Frontal cortex (tissue), 4 donors: ENCODE measurements around the gene CPXM2. TPM values are rescaled to one million over a fixed set of nuclear protein-coding genes. Genes with fewer than 3 reads are reported as not detected.

Source experiments
- DNase-seq, 2 donors: peaks; one replicate each; pipeline ENCODE4 v3.0.0; 2012; ENCODE audit warnings: low spot score in 2 of 2
- FAIRE-seq: peaks from 2 replicates; lab custom pipeline; 2012; peaks lifted over from hg19 to GRCh38; lab: Jason Lieb, UNC
- total RNA-seq: library from RNA; depleted of rRNA; stranded (reverse); fragments of >200 nt; gene quantifications from one replicate; pipeline ENCODE4 v1.2.3, GENCODE V29; 2014
- donor health status: control.
- donor health status: control.
- donor health status: control.

Gene CPXM2
- under 0.01 TPM for total RNA-seq

GRCh38 chr10:123891144-123892071, at the start of gene CPXM2:
Gene CPXM2, minus strand, starts transcription at chr10:123891807. Its CDS starts 148 bp downstream, at chr10:123891659.
- no peak for DNase-seq
- FAIRE-seq: no peak

DNA sequence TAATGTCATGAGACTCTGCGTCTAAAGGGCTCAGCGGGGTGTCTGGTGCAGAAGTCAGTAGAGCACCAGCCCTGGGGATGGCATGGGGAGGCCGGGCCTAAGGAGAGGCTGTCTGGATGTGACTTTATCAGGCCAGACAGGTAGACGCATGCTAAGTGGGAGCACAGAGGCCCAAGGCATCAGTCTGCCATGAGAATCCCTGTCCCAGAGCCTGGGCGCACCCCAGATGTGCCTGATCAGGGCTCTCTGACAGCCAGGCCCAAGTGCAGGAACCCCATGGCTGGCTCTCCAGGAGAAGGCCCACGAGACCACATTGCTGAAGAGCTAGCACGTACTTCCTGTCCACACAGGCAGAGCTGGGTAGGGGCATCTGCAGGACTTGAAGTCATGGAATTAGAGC, 48.0 kb upstream of the CPXM2 start:
- DNase-seq (no peak), FAIRE-seq (no peak)

GRCh38 chr10:123938890-123939289, 47.3 kb upstream of the CPXM2 start:
- DNase-seq: no peak
- no peak for FAIRE-seq

DNA sequence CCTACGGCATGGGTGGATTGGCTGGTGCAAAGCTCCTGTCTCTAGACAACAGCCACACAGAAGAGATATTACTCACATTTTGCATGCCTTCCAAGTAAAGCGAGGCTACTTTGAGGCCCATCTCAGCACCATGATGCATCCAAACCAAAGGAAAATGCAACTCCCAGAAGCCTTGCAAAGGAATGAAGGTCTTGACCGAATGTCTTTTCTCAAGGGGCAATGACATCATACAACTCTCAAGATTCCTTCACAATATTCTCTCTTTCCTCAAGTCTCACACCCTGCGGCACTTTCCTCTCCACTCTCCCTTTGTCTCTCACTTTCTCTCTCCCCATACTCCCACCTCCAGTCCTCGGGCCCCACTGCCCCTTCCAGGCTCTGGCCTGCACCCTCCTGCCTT, 44.8 kb upstream of the CPXM2 start:
- DNase-seq (no peak), FAIRE-seq (no peak)

GRCh38 chr10:123935680-123936079, 44.1 kb upstream of the CPXM2 start:
- no peak for DNase-seq
- no peak for FAIRE-seq

DNA sequence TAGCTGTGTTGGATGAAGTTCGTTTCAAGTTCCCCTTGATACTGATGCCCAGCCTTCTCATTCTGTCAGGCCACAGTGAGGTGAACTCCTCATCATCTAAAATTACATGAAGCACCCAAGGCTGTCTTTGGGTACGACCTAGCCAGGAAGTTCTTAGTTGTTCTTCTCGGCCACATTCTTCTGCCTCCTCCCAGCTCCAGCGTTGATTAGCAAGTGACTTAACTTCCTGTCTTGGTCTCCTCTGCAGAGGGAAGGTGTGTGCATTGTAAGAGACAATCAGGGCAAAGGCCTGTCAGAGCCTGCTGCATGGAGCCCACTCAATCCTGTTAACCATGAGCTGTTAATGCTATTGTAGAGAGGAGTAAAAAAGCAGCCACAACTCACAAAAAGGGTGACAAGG, 43.2 kb upstream of the CPXM2 start:
- DNase-seq (no peak), FAIRE-seq (no peak)

GRCh38 chr10:123930340-123931001, 38.9 kb upstream of the CPXM2 start:
- DNase-seq (no peak), FAIRE-seq (no peak)

DNA sequence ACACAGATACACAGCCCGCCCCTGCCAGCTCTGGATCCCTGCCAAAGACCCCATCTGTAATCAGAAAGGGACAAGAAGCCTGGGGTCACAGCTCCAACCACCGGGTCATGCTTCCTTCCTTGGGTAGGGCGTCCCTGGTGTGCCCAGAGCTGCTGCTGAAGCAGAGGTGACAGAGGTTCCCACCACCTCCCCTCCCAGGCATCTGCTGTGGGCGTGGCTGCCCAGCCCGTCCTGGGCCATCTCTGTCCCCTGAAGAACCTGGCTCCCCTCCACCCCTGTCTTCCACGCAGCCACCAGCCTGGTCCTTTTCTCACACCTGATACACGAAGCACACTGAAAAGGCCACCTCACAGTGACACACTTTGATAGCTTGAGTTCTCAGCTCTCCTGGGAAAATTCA, 38.2 kb upstream of the CPXM2 start:
- FAIRE-seq (no peak), DNase-seq (no peak)

GRCh38 chr10:123928427-123928826, 36.8 kb upstream of the CPXM2 start:
- DNase-seq (no peak), FAIRE-seq (no peak)

DNA sequence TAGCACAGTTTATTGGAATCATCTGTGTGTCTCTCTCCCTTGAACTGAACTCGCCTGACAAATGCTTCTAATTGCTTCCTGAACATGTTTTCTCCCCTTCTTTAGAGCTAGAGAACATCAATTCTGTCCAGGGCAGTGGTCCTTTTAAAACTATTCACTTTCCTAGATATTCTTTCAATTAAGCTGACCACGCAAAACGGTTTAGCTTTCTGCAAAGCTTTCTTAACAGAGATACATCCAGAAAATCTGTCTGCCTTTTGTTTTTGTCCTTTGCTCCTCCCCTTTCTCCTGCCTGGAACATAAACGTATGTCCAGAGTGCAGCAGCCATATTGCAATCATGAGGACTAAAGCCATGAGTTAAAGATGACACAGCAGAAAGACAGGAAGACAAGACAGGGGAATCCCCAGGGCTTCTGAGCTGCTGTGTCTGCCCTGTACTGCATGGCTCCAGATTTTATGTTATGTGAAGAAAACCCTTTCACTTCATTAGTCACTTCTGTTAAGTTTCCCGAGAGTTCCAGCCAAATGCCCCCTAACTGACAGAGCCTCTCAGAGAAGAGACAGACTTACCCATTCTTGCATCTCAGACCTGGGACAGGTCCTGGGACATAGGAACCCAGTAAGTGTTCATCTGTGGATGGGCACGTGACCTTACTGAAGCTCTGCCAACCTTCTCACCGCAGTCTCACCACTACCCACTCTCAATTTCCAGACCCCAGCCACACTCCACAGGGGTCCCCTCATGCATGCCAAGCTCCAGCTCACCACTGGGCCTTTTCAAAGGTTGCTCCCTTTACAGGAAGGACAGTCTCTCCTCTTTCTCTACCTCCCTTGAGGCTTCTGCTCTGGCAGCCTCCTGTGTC, 35.0 kb upstream of the CPXM2 start:
- no peak for DNase-seq
- FAIRE-seq: no peak

DNA sequence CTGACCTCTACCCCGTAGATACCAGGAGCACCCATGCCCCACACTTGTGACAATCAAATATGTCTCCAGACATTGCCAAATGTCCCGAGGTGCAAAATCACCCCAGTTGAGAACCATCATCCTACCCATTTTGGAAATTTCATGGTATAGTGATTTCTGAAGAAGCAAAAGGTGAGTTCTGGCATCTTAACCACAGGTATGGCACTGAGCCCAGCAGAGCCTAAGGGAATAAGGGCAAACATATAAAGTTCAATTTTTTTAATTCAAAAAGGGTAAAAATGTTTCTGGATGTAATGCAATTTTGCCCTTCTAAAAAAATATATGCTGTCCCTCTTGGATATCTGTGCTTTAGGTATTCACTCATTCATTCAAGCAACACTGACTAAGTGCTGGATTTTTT, 30.5 kb upstream of the CPXM2 start:
- DNase-seq: no peak
- no peak for FAIRE-seq

DNA sequence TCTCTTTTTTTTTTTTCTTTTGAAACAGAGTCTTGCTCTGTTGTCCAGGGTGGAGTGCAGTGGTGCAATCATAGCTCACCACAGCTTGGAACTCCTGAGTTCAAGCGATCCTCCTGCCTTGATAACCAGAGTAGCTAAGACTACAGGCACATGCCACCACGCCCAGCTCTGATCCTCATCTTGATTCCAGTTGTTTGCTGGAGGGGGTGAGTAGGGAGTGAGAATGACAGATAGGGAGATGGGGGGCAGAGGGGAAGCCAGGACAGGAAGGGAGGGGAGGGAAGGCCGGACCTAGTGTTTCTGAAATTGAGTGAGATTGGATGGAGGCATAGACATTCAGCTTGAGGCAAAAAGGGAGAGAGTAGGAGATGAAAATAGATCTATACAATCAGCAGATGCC, 25.2 kb upstream of the CPXM2 start:
- no peak for FAIRE-seq

DNA sequence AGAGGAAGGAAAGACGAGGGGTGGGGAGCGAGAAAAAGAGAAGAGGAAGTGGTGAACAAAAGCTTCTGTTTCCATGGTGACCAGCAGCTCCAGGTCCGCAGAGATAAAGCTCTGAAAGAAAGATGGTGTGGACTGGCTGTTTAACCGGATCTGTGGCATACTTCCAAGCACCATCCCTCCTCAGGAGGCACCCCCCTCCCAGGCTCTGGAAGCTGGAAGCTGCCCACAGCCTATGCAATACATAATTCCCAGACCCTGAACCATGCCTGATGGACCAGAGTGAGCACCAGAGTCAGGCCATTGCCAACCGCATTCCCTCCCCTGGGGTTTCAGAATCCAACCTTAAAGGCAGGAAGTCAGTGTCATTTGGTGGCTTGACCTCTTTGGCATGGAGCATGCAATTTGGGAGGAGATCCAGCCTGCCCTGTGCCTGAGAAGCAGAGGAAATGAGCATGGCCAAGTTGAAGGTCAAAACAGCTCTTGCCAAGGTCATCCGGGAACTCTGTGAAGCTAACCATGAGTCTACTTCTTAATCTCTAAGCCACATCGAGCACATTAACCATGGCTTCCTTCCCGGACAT, 22.2 kb upstream of the CPXM2 start:
- FAIRE-seq: no peak
- no peak for DNase-seq

More for the DNA sequence above, 25.2 kb upstream of the CPXM2 start:
- no peak for DNase-seq

- DNase-seq (no peak), FAIRE-seq (no peak)
These were observed 21.3 kb upstream of the CPXM2 start for GRCh38 chr10:123912871-123913270.

GRCh38 chr10:123912466-123912865, 20.9 kb upstream of the CPXM2 start:
- FAIRE-seq (no peak), DNase-seq (no peak)

DNA sequence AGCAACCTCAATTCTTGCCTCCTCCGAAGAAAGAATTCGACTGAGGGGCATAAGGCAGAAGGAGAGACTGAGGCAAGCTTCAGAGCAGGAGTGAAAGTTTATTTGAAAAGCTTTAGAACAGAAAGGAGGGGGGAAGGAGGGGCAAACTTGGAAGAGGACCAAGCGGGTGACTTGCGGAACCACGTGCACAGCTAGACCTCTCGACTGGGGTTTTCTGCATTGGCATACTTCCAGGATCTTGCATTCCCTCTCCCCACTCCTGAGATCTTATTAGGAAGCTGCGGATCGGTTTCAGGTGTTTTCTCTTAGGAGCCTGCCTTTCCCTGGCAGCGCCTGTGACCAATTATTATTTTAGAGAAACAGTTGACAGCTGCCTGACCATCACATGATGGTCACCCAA, 20.3 kb upstream of the CPXM2 start:
- no peak for DNase-seq
- FAIRE-seq: no peak

DNA sequence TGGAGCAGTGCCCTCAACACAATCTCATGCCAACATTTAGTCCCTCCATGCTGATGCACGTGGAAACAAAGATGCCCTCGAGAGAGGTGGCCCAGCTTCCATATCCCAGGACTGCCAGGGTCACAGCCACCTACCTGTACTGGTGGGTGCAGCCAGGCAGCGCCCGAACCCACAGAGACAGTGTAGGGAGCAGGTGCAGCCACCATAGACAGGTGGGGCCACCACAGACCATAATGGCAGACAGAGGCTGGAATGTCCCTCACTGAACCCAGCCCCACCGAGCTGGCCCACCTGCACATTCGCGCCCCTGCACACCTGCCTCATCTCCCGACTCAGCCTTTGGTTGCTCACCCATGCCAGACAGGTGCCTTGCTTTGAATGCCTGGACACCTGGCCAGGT, 18.3 kb upstream of the CPXM2 start:
- no peak for FAIRE-seq
- DNase-seq: no peak

DNA sequence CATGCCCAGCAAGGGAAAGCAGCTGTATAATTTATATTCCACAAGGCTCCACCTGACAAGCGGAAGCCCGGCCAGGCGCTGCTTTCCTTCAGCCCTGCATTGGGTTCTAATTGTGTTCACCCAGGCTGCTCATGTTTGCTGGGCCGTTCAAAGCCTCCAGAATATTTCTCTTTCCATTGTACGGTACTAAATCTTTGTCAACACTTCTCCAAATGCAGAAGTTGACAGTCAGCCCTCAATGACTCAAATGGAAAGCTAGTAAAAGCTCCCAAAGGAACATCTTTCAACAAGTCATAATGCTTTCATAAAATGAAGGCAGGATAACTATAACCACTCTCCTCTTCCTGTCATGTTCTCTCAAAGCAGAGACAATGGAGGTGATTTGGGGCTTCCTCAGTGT, 17.8 kb upstream of the CPXM2 start:
- DNase-seq (no peak), FAIRE-seq (no peak)

DNA sequence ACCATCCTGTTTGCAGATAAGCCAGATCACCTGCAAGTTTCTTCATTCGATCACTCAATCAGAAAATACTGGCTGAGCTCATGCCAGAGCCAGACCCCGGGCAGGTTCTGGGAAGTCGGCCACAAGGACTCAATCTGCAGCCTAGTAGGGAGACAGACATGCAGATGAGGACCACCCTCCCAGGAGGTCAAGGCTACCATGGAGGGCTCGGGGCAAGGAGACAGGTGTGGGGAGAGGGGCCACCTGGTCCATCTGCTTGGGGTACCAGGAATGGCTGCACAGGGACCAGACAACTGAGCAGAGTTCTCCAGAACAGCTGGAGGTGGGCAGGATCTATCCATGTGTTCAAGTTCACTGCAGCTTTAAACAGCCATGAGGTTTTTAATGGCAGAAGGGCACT, 16.8 kb upstream of the CPXM2 start:
- no peak for DNase-seq
- no peak for FAIRE-seq
